ENCODE data around the gene AGAP3.
A peak's percentile ranks its signal among the peaks of the same experiment; 100 is the strongest.

The AGAP3 gene

DNA sequence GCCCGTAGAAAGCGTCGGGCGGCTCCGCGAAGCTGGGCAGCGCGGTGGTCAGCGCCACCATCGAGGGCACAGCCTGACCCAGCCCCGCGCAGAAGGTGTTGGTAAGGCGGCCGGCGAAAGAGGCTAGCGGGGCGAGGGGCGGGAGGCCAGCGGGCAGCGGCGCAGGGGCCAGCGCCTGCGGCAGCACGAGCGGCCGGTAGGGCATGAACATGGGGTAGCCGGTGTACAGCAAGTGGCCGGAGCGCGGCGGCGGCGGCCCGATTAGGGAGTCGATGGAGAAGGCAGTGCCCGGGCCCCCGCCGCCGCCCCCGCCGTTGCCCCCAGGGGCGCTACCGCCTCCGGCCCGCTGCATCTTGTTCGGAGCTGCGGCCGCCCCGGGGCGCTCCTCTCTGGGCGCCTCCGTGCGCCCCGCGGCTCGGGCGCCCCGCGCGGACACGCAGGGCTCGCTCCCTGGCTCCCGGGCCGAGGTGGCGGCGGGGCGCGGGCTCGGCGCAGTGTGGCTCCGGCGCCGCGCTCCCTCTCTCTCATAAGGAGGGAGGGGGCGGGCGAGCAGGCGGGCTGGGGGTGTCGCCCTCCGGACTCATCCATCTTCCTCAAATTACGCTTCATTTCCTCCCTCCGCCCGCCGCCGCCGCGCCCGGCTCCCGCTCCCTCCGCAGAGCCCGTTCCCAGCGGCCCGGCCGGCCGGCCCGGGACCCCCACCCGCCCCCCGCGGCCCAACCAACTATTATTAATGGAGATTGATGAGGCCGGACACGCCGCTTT, 81.1 kb downstream of the AGAP3 start, which contains the start of gene GBX1:
Gene GBX1, minus strand, starts transcription at position 498 of the 765 bp plus-strand sequence. Its CDS starts 146 bp downstream, at position 352.
- H3K4me3 ChIP-seq (ENCODE audit: low read depth, low read length) = no peak within 1 kb of the TSS
- DNase-seq (ENCODE audit: low read depth, low spot score) = no peak
- in situ Hi-C loops (cut with HindIII; ENCODE audit: low sequenced_read_pairs) = no loop called here
- TF ChIP-seq, protein P1, sequence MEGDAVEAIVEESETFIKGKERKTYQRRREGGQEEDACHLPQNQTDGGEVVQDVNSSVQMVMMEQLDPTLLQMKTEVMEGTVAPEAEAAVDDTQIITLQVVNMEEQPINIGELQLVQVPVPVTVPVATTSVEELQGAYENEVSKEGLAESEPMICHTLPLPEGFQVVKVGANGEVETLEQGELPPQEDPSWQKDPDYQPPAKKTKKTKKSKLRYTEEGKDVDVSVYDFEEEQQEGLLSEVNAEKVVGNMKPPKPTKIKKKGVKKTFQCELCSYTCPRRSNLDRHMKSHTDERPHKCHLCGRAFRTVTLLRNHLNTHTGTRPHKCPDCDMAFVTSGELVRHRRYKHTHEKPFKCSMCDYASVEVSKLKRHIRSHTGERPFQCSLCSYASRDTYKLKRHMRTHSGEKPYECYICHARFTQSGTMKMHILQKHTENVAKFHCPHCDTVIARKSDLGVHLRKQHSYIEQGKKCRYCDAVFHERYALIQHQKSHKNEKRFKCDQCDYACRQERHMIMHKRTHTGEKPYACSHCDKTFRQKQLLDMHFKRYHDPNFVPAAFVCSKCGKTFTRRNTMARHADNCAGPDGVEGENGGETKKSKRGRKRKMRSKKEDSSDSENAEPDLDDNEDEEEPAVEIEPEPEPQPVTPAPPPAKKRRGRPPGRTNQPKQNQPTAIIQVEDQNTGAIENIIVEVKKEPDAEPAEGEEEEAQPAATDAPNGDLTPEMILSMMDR (IDR thresholded peaks at IDR 0.05; ENCODE audit: low read depth, low read length) = no peak

DNA sequence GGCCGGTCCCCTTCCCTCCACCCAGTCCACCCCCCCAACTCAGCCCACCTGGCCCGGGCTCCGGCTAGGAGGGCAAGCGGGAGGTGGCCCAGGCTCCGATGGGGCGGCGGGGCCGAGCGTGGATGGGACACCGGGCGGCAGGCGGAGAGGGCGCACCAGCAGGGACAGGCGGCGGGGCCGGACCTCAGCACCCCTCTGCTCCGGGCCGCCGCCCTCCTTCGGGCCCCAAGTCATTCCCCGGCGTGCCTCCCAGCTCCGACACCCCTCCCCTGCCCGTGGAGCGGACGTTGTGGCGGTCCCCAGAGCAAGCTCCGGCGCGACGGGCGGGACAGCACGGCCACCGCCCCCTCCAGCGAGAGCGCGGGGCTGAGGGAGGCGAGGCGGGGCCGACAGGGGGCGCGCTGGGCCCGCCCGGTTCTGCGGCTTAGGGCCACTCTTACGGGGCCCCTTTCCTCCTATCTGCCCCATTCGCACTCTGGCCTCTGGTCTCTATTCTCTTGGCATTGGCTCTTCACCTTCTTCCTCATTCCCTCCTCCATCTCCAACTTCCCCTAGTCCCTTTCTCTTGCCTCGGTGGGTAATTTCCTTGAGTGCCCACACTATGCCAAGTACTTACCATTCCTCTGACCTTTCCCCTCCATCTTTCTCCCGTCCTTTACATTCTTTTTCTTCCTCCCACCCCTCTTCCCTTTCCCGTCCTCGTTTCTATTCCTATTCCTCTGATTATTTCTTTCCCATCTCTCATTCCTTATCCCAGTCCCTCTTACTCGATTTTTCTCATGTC, 81.9 kb downstream of the AGAP3 start:
- no peak for DNase-seq (ENCODE audit: low read depth, low spot score)
- TF ChIP-seq, protein P1 (IDR thresholded peaks at IDR 0.05; ENCODE audit: low read depth, low read length) = peak; percentile 66
- in situ Hi-C loops (cut with HindIII; ENCODE audit: low sequenced_read_pairs) = no loop called here
- no peak overlapping the region for H3K4me3 ChIP-seq (ENCODE audit: low read depth, low read length)

DNA sequence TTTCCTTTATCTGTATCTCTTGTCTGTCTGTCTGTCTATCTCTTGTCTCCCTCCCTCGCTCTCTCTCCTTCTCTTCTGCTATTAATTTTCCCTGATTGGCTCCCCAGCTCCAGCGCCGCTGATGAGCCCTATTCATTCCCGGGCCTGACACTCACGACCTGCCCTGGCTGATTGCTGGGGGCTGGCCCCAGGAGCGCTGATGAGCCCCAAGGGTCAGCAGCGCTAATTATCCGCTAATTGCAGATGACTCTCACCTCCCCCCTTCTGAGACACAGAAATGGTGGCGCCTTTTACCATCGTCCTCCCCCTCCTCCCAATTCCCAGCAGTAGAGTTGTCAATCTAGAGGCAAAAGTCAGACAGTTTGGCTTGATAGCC, 82.5 kb downstream of the AGAP3 start:
- no peak for DNase-seq (ENCODE audit: low read depth, low spot score)
- H3K4me3 ChIP-seq (ENCODE audit: low read depth, low read length) = no peak overlapping the region
- TF ChIP-seq, protein P1 (IDR thresholded peaks at IDR 0.05; ENCODE audit: low read depth, low read length) = no peak
- in situ Hi-C loops (cut with HindIII; ENCODE audit: low sequenced_read_pairs) = no loop called here

DNA sequence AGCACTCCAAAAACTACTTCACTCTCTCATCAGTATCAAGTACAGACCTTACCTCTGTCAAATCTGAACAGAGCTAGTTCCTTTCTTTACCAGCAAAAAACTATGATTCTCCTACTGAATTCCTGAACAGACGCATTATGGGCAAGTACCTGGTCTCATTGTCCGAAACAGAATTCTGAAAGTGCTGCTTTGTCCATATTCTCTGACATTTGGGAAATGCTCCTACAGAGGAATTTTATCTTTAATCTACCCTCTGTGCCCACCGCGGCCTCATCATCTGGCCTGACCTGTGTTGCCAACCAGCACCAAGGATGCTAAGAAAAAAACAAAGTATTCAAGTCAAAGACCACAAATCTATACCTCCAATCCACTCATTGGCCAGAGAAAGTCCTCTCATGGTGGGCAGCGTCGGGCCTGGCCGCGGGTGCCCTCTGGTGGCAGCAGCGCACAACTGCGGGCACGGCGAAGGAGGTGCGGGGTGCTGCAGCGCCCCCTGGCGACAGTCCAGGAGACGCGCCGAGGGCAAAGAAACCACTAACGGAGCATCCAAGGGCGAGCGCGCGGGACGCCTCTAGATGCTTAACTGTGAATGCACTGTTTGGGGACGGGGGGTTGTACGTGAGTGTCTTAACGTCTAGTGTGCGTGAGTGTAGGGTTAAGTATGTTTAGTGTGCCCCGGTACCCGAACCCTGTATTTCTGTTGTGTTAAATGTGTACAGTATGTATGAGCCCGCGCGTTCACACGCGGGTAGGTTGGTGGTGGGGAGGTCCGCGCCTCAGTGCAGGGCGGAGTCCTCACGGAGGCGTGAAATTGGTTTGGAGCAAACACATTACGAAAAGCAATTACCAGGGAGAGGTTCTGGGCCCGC, 86.2 kb downstream of the AGAP3 start:
- H3K4me3 ChIP-seq (ENCODE audit: low read depth, low read length) = no peak overlapping the region
- TF ChIP-seq, protein P1 (IDR thresholded peaks at IDR 0.05; ENCODE audit: low read depth, low read length) = peak; percentile 100
- in situ Hi-C loops (cut with HindIII; ENCODE audit: low sequenced_read_pairs) = no loop called here
- peak; percentile 72 for DNase-seq (ENCODE audit: low read depth, low spot score)

DNA sequence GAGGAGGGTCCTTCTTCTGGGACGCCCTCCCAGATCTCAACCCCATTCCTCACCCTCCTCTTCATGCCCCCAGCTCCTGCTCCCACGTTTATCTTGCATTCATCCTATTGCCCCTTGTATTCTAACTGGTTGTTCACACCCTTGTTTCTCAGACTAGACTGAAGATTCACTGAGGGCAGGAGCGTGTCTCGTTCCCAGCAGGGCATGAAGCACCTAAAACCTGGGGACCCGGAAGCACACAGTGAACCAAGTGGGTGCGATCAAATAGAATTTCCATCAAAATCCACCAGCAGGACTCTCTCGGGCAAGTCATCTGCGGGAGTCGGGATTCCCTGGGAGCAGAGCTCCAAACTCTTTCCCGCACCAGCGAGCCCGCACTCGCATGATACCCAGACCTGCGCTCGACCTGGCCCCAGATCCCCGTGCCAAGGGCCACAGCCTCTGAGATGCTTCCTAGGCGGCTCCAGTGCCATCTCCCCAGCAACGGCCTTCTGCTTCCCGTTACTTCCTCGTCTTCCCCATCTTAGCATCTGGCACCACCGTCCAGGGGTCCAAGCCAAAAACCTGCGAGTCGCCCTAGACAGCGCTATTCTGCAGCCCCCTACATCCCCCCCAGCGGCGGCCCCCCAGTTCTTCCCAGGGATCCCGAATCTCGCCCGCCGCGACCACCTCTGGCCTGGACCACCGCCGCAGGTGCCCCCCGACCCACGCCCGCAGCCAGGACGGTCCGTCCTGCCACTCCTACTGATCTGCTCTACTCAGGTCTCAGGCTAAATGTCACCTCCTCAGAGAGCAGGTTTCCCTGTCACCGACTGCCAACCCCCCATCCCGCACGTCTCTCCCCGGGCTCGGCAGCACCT, 87.3 kb downstream of the AGAP3 start:
- in situ Hi-C loops (cut with HindIII; ENCODE audit: low sequenced_read_pairs) = no loop called here
- TF ChIP-seq, protein P1 (IDR thresholded peaks at IDR 0.05; ENCODE audit: low read depth, low read length) = no peak
- H3K4me3 ChIP-seq (ENCODE audit: low read depth, low read length) = no peak overlapping the region
- DNase-seq (ENCODE audit: low read depth, low spot score) = no peak
